ENCODE measurements around the gene MYRFL.

The MYRFL gene

GRCh38 chr12:70002912-70003255 is 177.9 kb downstream of the MYRFL start:
- Histone ChIP-seq H3K36me3 (ENCODE audit: control insufficient read depth, insufficient read depth, low read length) (no peaks in the 10 kb centered on the region), H3K9ac (ENCODE audit: low read length) (no peak overlapping the region), H3K27ac (ENCODE audit: low read depth, low read length) (no peak overlapping the region), H3K4me3 (ENCODE audit: low read length) (no peak overlapping the region), H3K4me1 (ENCODE audit: control insufficient read depth, insufficient read depth, low read length) (no peaks in the 10 kb centered on the region), H3K27me3 (ENCODE audit: control insufficient read depth, insufficient read depth, low read length) (no peaks in the 10 kb centered on the region)

DNA sequence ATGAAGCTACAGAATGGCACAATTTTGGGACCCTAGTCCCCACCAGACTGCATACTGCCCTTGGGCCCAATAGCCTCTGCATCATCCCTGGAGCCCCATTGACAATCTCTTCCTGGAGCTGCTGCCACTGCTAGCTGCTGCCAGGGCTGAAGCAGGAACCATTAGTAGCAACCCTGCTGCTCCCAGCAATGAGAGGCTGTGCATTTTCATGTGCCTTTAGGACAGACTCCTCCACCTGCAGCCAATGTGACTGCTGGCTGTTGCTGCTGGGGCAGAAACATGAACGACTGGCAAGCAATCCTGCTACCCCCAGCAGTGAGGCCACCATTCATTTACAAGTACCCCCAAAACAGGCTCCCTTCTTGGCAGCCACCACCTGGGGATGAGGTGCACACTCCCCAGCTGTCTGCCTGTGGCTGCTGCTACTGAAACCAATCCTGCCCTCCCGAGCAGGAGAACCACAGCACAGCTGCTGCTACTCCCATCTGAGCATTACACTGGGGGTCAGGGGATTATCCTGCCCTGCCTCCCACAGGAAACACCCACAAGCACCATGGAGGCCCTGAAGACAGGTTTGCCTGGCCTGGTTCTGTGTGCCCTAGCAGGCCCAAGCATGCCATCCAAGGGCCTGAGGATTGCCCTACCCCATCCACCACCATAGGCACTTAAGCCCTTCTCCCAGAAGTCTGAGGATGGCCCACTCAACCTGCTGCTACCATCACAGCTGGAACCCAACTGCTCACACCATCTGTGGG is 181.0 kb downstream of the MYRFL start:
- Histone ChIP-seq H3K27ac (ENCODE audit: low read depth, low read length) (no peak overlapping the region), H3K36me3 (ENCODE audit: control insufficient read depth, insufficient read depth, low read length) (no peaks in the 10 kb centered on the region), H3K27me3 (ENCODE audit: control insufficient read depth, insufficient read depth, low read length) (no peaks in the 10 kb centered on the region), H3K4me3 (ENCODE audit: low read length) (no peak overlapping the region), H3K4me1 (ENCODE audit: control insufficient read depth, insufficient read depth, low read length) (no peaks in the 10 kb centered on the region), H3K9ac (ENCODE audit: low read length) (no peak overlapping the region)

DNA sequence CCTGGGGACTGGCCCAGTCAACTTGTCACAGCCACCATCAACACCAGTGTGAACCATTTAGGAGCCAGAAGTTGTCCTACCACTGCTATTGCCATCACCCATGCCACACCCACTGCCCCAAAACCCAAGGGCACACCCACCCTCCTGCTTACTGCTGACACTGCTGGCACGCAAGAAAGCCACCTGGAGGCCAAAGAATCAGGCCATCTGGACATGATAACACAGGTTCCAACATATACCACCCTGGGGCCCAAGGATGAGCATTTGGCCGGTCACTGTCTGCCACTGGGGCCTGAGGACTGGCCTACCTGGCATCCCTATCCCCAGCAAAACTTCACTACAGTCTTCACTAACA is 181.6 kb downstream of the MYRFL start:
- H3K27me3 ChIP-seq (ENCODE audit: control insufficient read depth, insufficient read depth, low read length): no peaks in the 10 kb centered on the region
- no peaks in the 10 kb centered on the region for H3K4me1 ChIP-seq (ENCODE audit: control insufficient read depth, insufficient read depth, low read length)
- no peak overlapping the region for H3K9ac ChIP-seq (ENCODE audit: low read length)
- H3K36me3 ChIP-seq (ENCODE audit: control insufficient read depth, insufficient read depth, low read length): no peaks in the 10 kb centered on the region
- no peak overlapping the region for H3K4me3 ChIP-seq (ENCODE audit: low read length)
- no peak overlapping the region for H3K27ac ChIP-seq (ENCODE audit: low read depth, low read length)

DNA sequence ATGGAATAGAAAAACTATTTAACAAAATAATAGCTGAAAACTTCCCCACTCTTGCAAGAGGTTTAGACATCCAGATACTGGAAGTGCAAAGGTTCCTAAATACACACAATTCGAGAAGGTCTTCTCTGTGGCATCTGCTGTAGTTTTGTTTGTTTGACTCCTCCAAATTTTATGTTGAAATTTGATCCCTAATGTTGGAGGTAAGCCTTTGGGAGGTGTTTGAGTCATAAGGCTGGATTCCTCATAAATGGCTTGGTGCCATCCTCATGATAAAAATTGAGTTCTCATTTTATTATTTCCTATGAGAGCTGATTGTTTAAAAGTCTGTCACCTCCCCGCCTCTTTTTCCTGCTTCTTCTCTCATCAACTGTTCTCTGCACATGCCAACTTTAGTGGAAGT is 182.7 kb downstream of the MYRFL start:
- no peak overlapping the region for H3K4me3 ChIP-seq (ENCODE audit: low read length)
- H3K4me1 ChIP-seq (ENCODE audit: control insufficient read depth, insufficient read depth, low read length): no peaks in the 10 kb centered on the region
- no peaks in the 10 kb centered on the region for H3K36me3 ChIP-seq (ENCODE audit: control insufficient read depth, insufficient read depth, low read length)
- no peak overlapping the region for H3K27ac ChIP-seq (ENCODE audit: low read depth, low read length)
- no peak overlapping the region for H3K9ac ChIP-seq (ENCODE audit: low read length)
- H3K27me3 ChIP-seq (ENCODE audit: control insufficient read depth, insufficient read depth, low read length): no peaks in the 10 kb centered on the region
